DMS 273 treated with DMSO at 0.1 percent for 48 hours (cell line): ENCODE data around the gene PRRT1.
"Not testable (repeated sequence)": the region's sequence is repeated elsewhere in the genome, so short reads cannot be mapped to it uniquely, and the experiment has no call there.

Source experiments
- DNase-seq: peaks from one replicate; lab custom pipeline; 2025; lab: John Stamatoyannopoulos, UW

PRRT1 gene

DNA sequence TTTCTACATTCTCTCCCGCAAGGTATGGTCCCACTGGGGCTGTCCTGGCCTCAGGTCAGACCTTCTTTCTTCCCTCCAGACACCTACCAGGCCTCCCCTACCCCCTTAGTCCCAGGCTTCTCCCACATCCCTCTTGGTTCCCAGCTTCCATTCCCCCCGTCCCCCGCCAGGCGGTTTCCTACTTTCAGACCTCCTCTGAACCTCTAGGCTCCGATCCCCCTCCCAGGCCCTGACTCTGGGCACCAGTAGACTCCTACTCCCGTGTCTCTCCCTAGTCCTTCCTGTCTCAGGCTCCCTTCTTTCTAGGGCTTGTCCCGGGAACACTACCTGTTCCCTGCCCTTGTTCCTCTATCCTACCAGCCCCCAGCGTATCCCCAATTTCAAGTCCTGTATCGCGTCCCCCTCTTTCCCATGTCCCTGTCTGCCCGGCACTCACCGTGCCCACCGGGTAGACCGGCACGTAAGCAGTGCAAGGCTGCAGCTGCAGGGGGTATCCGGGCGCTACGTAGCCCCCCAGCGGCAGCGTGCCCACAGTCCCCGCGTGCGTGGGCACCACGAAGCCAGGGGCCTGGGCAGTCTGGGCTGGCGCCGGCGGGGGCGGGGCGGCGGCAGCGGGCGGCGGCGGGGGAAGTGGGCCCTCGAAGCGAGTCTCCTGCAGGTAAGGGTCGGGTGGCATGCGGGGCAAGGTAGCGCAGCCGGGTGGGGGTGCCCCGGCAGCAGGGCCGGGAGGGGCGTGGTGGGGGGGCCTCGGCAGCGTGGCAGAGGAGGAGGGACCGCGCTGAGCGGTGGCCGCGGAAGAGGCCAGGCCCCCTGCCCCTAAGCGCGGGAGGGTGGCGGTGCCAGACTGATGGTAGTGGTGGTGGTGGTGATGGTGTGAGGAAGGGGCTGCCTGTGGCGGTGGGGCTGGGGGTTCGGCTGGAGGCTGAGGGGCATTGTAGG, 1.5 kb downstream of the PRRT1 start:
- no peak for DNase-seq

DNA sequence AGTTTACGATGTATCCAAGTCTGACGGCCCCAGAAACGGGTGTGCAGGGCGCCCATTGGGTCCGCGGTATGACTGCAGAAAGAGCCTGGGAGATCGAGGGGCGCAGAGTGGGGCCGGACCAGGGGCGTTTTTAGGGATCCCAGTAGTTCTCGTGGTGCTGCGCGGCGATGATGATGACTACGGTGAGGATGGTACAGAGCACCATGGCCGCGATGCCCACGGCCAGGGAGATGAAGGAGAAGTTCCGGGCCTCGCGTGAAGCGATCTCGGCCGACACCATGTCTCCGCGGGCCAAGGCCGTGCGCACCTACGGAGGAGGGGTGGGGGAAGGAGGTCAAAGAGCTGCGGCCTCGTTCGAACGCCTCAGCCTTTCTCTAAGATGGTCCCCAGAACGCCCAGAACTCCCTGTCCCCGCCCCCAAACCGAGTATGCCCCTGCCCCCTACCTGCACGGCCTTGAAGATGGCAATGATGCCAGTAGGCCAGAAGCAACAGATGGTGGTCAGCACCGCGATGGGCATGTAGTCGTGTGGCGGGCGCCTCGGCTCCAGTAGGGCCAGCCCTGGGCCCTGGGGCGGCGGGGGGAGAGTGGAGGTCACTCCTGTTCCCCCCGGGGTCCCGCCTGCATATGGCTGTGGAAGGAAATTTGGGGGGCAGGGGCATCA, 2.5 kb downstream of the PRRT1 start:
- DNase-seq, result no peak

- DNase-seq, result no peak
Observed at GRCh38 chr6:32148289-32149091, 3.2 kb downstream of the PRRT1 start.

DNA sequence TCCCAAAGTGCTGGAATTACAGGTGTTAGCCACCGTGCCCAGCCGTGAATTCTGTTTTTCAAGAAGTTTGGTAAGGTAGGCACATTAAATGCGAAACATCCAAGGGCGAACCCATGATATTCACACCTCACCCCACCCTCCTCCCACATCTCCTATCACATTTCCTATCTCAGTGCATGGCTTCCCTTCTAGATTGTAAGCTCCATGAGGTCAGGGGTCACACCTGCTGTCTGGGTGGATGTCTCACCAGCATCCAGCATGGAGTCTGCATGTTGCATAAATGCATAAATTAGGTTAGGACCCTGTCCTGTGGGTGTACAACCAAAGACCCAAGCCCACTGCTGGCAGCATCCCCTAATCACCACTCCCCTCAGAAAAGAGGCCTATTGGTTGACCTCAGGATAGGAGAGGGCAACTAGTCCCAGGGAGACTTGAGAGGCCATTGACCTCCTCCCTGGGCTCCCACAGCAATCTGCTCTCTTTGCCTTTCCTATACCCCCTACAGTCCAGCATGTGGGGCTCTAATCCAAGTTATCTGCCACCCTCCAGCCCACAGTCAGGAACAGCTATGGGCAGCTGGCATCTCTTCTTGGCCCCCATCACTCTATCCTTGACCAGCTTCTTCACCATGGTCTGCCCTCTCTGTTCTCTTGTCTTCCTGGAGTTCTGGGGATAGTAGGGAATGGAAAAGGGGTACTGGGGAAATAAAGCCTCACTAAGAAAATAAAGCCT, 4.2 kb downstream of the PRRT1 start:
- DNase-seq, result no peak

DNA sequence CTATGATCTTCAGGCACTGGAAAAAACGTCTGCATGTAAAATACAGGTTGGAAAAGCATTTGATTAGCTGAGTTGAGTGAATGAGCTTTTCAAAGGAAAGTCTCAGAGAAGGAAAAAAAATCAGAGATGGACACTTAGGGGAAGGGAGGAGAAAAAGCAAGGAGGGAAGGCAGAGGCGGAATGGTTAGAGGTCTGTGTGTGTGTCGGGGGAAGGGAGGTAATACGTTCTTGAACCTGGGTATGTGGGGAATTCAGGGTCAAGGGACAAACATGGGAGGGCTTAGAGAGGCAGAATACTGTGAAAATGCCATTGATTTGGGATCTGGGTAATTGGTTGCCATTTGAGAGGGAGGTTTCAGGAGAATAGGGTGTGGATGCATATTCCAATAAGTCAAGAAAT, 5.1 kb downstream of the PRRT1 start:
- DNase-seq, result no peak

DNA sequence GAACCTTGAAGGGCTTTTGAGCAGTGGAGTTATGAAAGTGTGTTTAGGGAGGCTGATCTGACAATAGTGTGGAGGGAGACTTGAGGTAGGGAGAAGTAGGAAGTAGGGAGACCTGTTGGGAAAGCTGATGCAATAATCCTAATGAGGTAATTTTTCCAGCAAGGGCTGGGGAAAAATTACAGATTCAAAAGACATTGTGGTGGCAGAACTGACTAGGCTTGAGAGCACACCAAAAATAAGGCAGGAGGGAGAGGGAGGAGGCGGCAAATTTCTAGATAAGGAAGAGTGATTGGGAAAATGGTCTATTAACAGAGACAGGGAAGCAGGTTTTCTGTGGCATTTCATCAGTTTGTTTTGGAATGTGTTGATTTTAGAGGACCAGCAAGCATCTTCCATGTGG, 5.5 kb downstream of the PRRT1 start:
- no peak for DNase-seq

GRCh38 chr6:32144238-32144637, 7.5 kb downstream of the PRRT1 start:
- DNase-seq, result not testable (repeated sequence)

DNA sequence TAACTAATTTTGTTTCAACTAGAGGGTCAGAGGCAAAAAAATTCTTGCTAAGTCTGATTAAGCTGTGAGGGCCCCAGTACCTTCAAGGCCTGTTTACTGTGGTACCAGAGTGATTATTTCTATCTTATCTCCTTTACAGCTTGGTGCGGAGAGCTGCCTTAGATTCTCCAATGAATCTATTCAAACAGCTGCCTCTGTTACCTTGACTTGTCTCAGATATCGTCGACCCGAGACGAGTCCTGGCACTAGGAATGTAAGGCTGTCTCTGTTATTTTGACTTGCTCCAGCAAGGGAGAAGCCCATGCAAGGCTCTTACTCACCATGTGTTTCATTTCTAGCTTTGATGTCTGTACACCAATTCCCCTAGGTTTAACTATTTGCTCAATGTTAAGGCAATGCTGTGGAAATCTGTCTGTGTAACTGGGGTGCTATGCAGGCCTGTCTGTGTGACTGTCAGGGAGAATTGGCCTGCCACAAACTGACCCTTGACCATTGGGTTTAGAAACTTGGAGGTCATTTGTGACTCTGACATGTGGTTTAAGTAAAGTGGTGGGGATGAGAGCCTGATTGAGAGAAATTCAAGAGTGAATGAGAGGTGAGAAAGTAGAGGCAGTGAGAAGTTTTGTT, 11.2 kb downstream of the PRRT1 start:
- no peak for DNase-seq

- no peak for DNase-seq
Observed at GRCh38 chr6:32139590-32139989, 12.1 kb downstream of the PRRT1 start.

DNA sequence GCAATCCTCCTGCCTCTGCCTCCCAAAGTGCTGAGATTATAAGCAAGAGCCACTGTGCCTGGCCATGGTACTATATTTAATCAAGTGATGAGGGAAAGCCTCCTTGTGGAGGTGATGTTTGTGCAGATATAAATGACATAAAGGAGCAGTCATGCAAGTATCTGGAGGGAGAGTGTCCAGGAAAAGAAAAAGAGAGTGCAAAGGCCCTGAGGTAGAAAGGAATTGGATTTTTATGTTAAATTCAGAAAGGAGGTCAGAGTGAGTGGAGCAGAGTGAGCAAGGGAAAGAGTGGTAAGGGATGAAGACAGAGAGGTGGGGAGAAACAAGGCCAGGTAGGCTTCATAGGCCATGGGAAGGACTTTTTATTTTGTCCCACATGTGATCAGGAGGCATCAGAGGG, 14.3 kb downstream of the PRRT1 start:
- DNase-seq, result no peak

DNA sequence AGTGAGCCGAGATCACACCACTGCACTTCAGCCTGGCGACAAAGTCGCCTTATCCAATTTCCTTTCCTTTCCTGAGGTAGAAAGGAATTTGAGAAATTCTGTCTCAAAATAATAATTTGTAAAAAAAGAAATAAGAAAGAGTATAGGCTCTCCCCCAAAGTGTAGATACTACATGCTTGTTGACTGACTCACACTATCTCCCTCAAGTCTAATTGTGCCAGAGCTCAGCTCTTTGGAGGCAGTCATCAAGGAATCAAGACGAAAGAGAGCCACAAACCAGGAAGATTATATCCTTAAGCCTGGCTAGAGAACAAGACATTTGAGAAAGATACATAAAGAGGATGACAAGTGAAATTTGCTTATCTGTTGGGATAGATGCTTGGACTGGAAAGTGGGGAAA, 18.0 kb downstream of the PRRT1 start:
- DNase-seq, result no peak

DNA sequence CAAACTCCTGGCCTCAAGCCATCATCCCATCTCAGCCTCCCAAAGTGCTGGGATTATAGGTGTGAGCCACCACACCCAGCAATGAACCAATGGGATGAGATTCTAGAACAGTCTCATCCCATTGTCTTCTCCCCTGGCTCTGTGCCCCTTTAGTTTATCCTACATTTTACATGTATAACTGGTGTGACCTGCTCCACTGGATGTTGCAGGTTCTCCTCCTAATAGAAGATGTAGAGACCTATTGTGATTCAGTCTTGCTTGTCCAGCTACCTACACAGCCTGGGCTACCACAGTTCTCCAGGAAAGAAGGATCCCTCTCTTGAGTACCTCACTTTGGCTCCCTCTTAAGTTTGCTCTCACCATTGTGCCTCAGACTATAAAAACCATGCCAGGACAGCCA, 19.6 kb downstream of the PRRT1 start:
- no peak for DNase-seq

DNA sequence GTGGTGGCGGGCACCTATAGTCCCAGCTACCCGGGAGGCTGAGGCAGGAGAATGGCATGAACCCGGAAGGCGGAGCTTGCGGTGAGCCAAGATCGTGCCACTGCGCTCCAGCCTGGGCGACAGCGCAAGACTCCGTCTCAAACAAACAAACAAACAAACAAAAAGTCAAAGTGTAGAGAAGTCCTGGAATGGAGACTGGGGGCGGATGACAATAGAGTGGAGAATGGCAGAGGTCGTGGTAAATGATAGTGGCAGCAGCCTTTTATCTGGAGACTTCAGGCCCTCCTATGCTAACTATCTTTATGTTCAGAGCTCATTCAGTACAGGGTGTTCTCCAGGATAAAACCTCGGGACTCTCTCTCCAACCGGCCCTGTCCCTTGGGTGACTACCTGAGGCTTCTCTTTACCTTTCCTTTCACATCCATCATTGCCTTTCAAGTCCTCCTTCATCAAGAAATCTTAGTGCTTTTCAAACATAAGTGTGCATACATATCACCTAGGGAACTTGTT, 20.2 kb downstream of the PRRT1 start:
- DNase-seq, result no peak

GRCh38 chr6:32129297-32130088, 22.2 kb downstream of the PRRT1 start:
- DNase-seq, result no peak

- DNase-seq, result no peak
Observed at GRCh38 chr6:32128751-32129296, 22.9 kb downstream of the PRRT1 start.

DNA sequence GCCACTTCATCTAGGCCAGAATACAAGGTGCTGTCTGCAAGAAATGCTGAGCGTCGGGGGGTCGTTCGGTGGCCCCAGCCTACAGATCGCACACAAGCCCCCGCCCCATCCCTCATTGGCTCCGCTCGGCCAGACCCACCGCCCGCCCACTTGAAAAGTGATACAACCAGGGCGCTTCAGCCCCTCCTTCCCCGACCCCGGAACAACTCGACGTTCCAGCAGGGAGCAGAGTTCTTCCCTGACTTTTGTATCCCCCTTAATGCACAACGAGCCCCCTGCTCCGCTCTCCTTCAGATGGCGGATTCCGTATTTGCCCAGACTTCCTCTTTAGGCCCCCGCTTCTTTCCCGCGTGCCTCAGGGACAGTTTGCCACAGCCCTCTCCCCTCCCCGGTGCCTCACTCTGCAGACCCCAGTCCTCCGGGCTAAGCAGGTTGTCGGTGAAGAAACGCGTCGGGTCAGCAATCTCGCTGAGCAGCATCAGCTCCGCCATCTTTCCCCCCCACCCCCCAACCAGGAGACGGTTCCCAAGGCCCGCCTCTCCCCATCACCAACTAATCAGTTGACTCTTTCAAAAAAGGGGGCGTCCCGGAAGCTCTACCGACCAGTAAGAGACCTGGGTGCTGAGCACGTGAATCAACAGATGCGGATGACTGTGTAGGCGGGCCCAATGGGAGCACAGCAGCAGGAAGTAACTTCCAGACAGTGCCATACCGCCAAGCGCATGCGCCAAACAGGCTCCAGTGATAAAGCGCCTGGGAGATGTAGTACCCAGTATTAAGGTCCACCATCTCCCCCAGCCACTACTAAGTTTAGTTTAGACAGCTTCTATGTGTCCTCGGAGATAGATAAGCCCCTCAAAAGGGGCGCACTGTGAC, 23.8 kb downstream of the PRRT1 start, which contains the start of gene ATF6B:
TSS of gene ATF6B (minus strand) at position 530 of the 876 bp plus-strand sequence. CDS start at position 491, 39 bp downstream.
- peak; percentile 99 for DNase-seq

DNA sequence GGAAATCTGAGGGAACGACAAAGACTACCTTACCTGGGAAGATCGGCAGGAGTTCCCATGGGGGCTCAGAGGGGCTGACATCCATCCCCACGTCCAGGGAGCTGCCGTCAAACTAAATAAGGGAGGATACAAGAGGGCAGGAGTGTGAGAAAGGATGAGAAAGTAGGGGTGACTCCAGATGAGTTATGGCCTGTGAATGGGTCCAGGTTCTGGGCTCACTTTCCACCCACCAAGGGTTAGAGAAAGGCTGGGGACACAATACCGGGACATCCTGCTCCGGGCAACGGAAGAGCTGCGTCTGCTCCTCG, 24.4 kb downstream of the PRRT1 start:
- DNase-seq, result no peak

- no peak for DNase-seq
Observed at GRCh38 chr6:32126880-32127279, 24.9 kb downstream of the PRRT1 start.

- DNase-seq, result no peak
Observed at GRCh38 chr6:32123681-32124080, 28.1 kb downstream of the PRRT1 start.
